Measurements from ENCODE around the gene ARMC2.
"Not testable (repeated sequence)": the region's sequence is repeated elsewhere in the genome, so short reads cannot be mapped to it uniquely, and the experiment has no call there.

Gene ARMC2

GRCh38 chr6:108872575-108872974 is 24.4 kb downstream of the ARMC2 start:
- no peak for DNase-seq (ENCODE audit: low read depth)

- DNase-seq (ENCODE audit: low read depth), result no peak
Measured at GRCh38 chr6:108873251-108873650, 25.0 kb downstream of the ARMC2 start.

- DNase-seq (ENCODE audit: low read depth), result no peak
Measured at GRCh38 chr6:108873971-108874370, 25.7 kb downstream of the ARMC2 start.

- DNase-seq (ENCODE audit: low read depth), result peak; percentile 17
Measured at GRCh38 chr6:108874470-108875160, 26.4 kb downstream of the ARMC2 start.

GRCh38 chr6:108875161-108875555 is 26.9 kb downstream of the ARMC2 start:
- DNase-seq (ENCODE audit: low read depth), result no peak

GRCh38 chr6:108877046-108877751 is 29.0 kb downstream of the ARMC2 start:
- DNase-seq (ENCODE audit: low read depth), result no peak

GRCh38 chr6:108878942-108879341 is 30.7 kb downstream of the ARMC2 start:
- DNase-seq (ENCODE audit: low read depth), result no peak

- no peak for DNase-seq (ENCODE audit: low read depth)
Measured at GRCh38 chr6:108883172-108883571, 35.0 kb downstream of the ARMC2 start.

GRCh38 chr6:108884211-108885059 is 36.2 kb downstream of the ARMC2 start:
- no peak for DNase-seq (ENCODE audit: low read depth)

- DNase-seq (ENCODE audit: low read depth), result no peak
Measured at GRCh38 chr6:108888052-108888451, 39.8 kb downstream of the ARMC2 start.

- DNase-seq (ENCODE audit: low read depth), result no peak
Measured at GRCh38 chr6:108888745-108889144, 40.5 kb downstream of the ARMC2 start.

GRCh38 chr6:108890898-108891297 is 42.7 kb downstream of the ARMC2 start:
- not testable (repeated sequence) for DNase-seq (ENCODE audit: low read depth)

GRCh38 chr6:108895571-108895970 is 47.3 kb downstream of the ARMC2 start:
- DNase-seq (ENCODE audit: low read depth), result no peak

GRCh38 chr6:108896111-108896661 is 48.0 kb downstream of the ARMC2 start:
- no peak for DNase-seq (ENCODE audit: low read depth)

GRCh38 chr6:108897371-108897770 is 49.1 kb downstream of the ARMC2 start:
- no peak for DNase-seq (ENCODE audit: low read depth)

- DNase-seq (ENCODE audit: low read depth), result no peak
Measured at GRCh38 chr6:108902382-108902792, 54.2 kb downstream of the ARMC2 start.

- DNase-seq (ENCODE audit: low read depth), result no peak
Measured at GRCh38 chr6:108903796-108904195, 55.6 kb downstream of the ARMC2 start.

GRCh38 chr6:108904741-108905140 is 56.5 kb downstream of the ARMC2 start:
- DNase-seq (ENCODE audit: low read depth), result no peak

- no peak for DNase-seq (ENCODE audit: low read depth)
Measured at GRCh38 chr6:108914235-108915022, 66.2 kb downstream of the ARMC2 start.

- no peak for DNase-seq (ENCODE audit: low read depth)
Measured at GRCh38 chr6:108915258-108915657, 67.0 kb downstream of the ARMC2 start.

- no peak for DNase-seq (ENCODE audit: low read depth)
Measured at GRCh38 chr6:108916026-108916686, 67.9 kb downstream of the ARMC2 start.

Measured in activated gamma-delta T cell treated with anti-CD3 and anti-CD28 coated beads, Interleukin-2, amount 50 U/mL, for 16 hours (primary cell).